Vagina (tissue), 2 donors: ENCODE data around the gene CSNK1G3. TPM values are rescaled to one million over a fixed set of nuclear protein-coding genes. Genes with fewer than 3 reads are reported as not detected.

Experiments used
- DNase-seq, 2 donors: peaks; one replicate each; pipeline ENCODE4 v3.0.0-alpha.2; 2017; ENCODE audit errors: extremely low spot score in 2 of 2
- H3K27ac ChIP-seq: fragments of 200-600 bp; sonication (generic); one replicate; pipeline ENCODE4 v1.5.1; 2019
- H3K27me3 ChIP-seq: fragments of 200-600 bp; sonication (generic); one replicate; pipeline ENCODE4 v1.5.1; 2019
- H3K36me3 ChIP-seq, 2 donors: fragments of 200-600 bp; sonication (generic); one replicate each; pipeline ENCODE4 v1.5.1; 2017 to 2019
- H3K4me1 ChIP-seq: fragments of 200-600 bp; sonication (generic); one replicate; pipeline ENCODE4 v1.5.1; 2019
- H3K4me3 ChIP-seq, 2 donors: fragments of 200-600 bp; sonication (generic); 1 replicate in 1 of 2; 2 replicates in 1 of 2; pipeline ENCODE4 v1.5.1; 2016 to 2019
- H3K9me3 ChIP-seq: fragments of 200-600 bp; sonication (generic); one replicate; pipeline ENCODE4 v1.5.1; 2019
- CTCF ChIP-seq, 3 experiments: fragments of 450-650 bp in 2 of 3; fragments of 200-600 bp in 1 of 3; sonication (generic) in 1 of 3; IDR thresholded peaks; one replicate each; pipeline ENCODE4 v1.5.1; 2017 to 2019; ENCODE audit warnings: antibody characterized with exemption in 3 of 3, mild to moderate bottlenecking in 2 of 3, moderate library complexity in 2 of 3
- POLR2A ChIP-seq, 2 donors: fragments of 450-650 bp; IDR thresholded peaks; one replicate each; pipeline ENCODE4 v1.6.1; 2017; ENCODE audit warnings: antibody characterized with exemption in 2 of 2, mild to moderate bottlenecking in 2 of 2, moderate library complexity in 2 of 2
- POLR2AphosphoS5 ChIP-seq, 2 donors: sonication (generic); formaldehyde crosslinking; IDR thresholded peaks; one replicate each; pipeline ENCODE4 v1.9.0; 2017; ENCODE audit warnings: antibody characterized with exemption in 2 of 2, mild to moderate bottlenecking in 2 of 2, low read depth in 1 of 2; ENCODE audit not compliant: insufficient read depth in 1 of 2
- intact Hi-C: fragments of 100-400 bp; cut with DNase I; formaldehyde crosslinking; loops from one replicate; pipeline ENCODE4 v1.15.1; 2023
- total RNA-seq: library from RNA; depleted of rRNA; stranded (reverse); fragments of >200 nt; gene quantifications from one replicate; pipeline ENCODE4 v1.2.3, GENCODE V29; 2016

The CSNK1G3 gene
- total RNA-seq, 1 donor from 2014 or later = 34.4 TPM

GRCh38 chr5:123502120-123502519 is 9.9 kb upstream of the CSNK1G3 start:
- H3K4me1 ChIP-seq = no peaks in the 10 kb centered on the region
- H3K27ac ChIP-seq = no peak overlapping the region
- no peaks in the 10 kb centered on the region for H3K9me3 ChIP-seq
- H3K4me3 ChIP-seq = no peak overlapping the region
- no peaks in the 10 kb centered on the region for H3K27me3 ChIP-seq
- TF ChIP-seq POLR2A (IDR thresholded peaks at IDR 0.05) = no peak
- no peak for TF ChIP-seq POLR2AphosphoS5 (IDR thresholded peaks at IDR 0.05; ENCODE audit: insufficient read depth in 1 of 2, low read depth in 1 of 2)
- TF ChIP-seq CTCF (IDR thresholded peaks at IDR 0.05) = no peak
- intact Hi-C loops = no loop called here
- DNase-seq = no peak
- no peaks in the 10 kb centered on the region for H3K36me3 ChIP-seq

- TF ChIP-seq POLR2A (IDR thresholded peaks at IDR 0.05) (no peak), POLR2AphosphoS5 (IDR thresholded peaks at IDR 0.05; ENCODE audit: insufficient read depth in 1 of 2, low read depth in 1 of 2) (no peak), CTCF (IDR thresholded peaks at IDR 0.05) (no peak)
Observed at GRCh38 chr5:123503299-123503698, 8.7 kb upstream of the CSNK1G3 start.

GRCh38 chr5:123505633-123506032 is 6.3 kb upstream of the CSNK1G3 start:
- Histone ChIP-seq H3K9me3 (no peaks in the 10 kb centered on the region), H3K27me3 (no peaks in the 10 kb centered on the region), H3K36me3 (no peaks in the 10 kb centered on the region), H3K4me1 (no peaks in the 10 kb centered on the region), H3K27ac (no peak overlapping the region), H3K4me3 (no peak overlapping the region)
- intact Hi-C loops = no loop called here
- TF ChIP-seq POLR2A (IDR thresholded peaks at IDR 0.05) (no peak), CTCF (IDR thresholded peaks at IDR 0.05) (no peak), POLR2AphosphoS5 (IDR thresholded peaks at IDR 0.05; ENCODE audit: insufficient read depth in 1 of 2, low read depth in 1 of 2) (no peak)
- DNase-seq = no peak

More at GRCh38 chr5:123503299-123503698, 8.7 kb upstream of the CSNK1G3 start:
- Histone ChIP-seq H3K27ac (no peak overlapping the region), H3K4me1 (no peaks in the 10 kb centered on the region), H3K27me3 (no peaks in the 10 kb centered on the region), H3K36me3 (no peaks in the 10 kb centered on the region), H3K9me3 (no peaks in the 10 kb centered on the region), H3K4me3 (no peak overlapping the region)
- no peak for DNase-seq
- intact Hi-C loops = no loop called here

- H3K36me3 ChIP-seq = no peaks in the 10 kb centered on the region
- H3K9me3 ChIP-seq = no peaks in the 10 kb centered on the region
- no peaks in the 10 kb centered on the region for H3K27me3 ChIP-seq
- no peak for TF ChIP-seq CTCF (IDR thresholded peaks at IDR 0.05)
- TF ChIP-seq POLR2AphosphoS5 (IDR thresholded peaks at IDR 0.05; ENCODE audit: insufficient read depth in 1 of 2, low read depth in 1 of 2) = no peak
- TF ChIP-seq POLR2A (IDR thresholded peaks at IDR 0.05) = no peak
- DNase-seq = no peak
- intact Hi-C loops = no loop called here
- H3K4me1 ChIP-seq = peaks cover 5% of the 10 kb centered on the region
- H3K4me3 ChIP-seq = no peak overlapping the region
- H3K27ac ChIP-seq = no peak overlapping the region
Observed at GRCh38 chr5:123508441-123508840, 3.5 kb upstream of the CSNK1G3 start.

- Histone ChIP-seq H3K27me3 (no peaks in the 10 kb centered on the region), H3K9me3 (no peaks in the 10 kb centered on the region), H3K36me3 (no peaks in the 10 kb centered on the region), H3K4me3 (peak overlapping the region; percentile 81 to 85), H3K4me1 (peaks cover 13% of the 10 kb centered on the region), H3K27ac (peak overlapping the region; percentile 92)
- no peak for DNase-seq
- intact Hi-C loops = loop anchor here (5.0 kb wide), 1 partner anchor 89 kb away; the partner anchor contains the start of gene CEP120
- TF ChIP-seq POLR2AphosphoS5 (IDR thresholded peaks at IDR 0.05; ENCODE audit: insufficient read depth in 1 of 2, low read depth in 1 of 2) (no peak), POLR2A (IDR thresholded peaks at IDR 0.05) (no peak), CTCF (IDR thresholded peaks at IDR 0.05) (no peak)
Observed at GRCh38 chr5:123511290-123511647, 708 bp upstream of the CSNK1G3 start.
